A549 (cell line): ENCODE results near the gene UTS2R. TPM values are rescaled to one million over a fixed set of nuclear protein-coding genes. Genes with fewer than 3 reads are reported as not detected.

Experiments used
- ATAC-seq, 2 experiments: fragments of 200-7000 bp in 1 of 2; fragments of >200 bp in 1 of 2; cut with Nextera tagmentation in 1 of 2; cut with Tn5 transposase in 1 of 2; 3 replicates each; pipeline versions ENCODE4 v1.8.0 to v1.9.1; 2018 to 2020; ENCODE audit warnings: mild to moderate bottlenecking in 1 of 2, moderate library complexity in 1 of 2
- CTCF ChIA-PET: fragments of 300-600 bp; sonication (Branson Sonifier 250); formaldehyde crosslinking; extraction: SDS; loops from one replicate; lab custom pipeline; 2021; ENCODE audit warnings: antibody characterized with exemption, inconsistent platforms; lab: Yijun Ruan, JAX
- POLR2A ChIA-PET: fragments of 350-600 bp; formaldehyde crosslinking; extraction: SDS; loops from one replicate; lab custom pipeline; 2021; ENCODE audit warnings: antibody characterized with exemption, inconsistent platforms; lab: Yijun Ruan, JAX
- DNase-seq, 2 experiments: peaks; one replicate each; pipeline versions ENCODE4 v3.0.0 to v3.0.0-alpha.2; 2011 to 2016; ENCODE audit warnings: low read depth in 1 of 2, low spot score in 1 of 2
- FAIRE-seq: peaks from 2 replicates; lab custom pipeline; 2011; peaks lifted over from hg19 to GRCh38; lab: Jason Lieb, UNC
- H3K27ac ChIP-seq, 2 experiments: fragments of >200 bp; sonication (Bioruptor Twin); formaldehyde crosslinking; 3 replicates each; pipeline ENCODE4 v1.5.1; 2016 to 2017
- H3K4me1 ChIP-seq: fragments of >200 bp; sonication (Bioruptor Twin); formaldehyde crosslinking; 3 replicates; pipeline ENCODE4 v1.6.1; 2016
- H3K4me2 ChIP-seq: fragments of >200 bp; sonication (Bioruptor Twin); formaldehyde crosslinking; 3 replicates; pipeline ENCODE4 v1.6.1; 2016
- H3K4me3 ChIP-seq: fragments of >200 bp; sonication (Bioruptor Twin); formaldehyde crosslinking; 3 replicates; pipeline ENCODE4 v1.5.1; 2016
- H3K9me3 ChIP-seq: fragments of >200 bp; sonication (Bioruptor Twin); formaldehyde crosslinking; 3 replicates; pipeline ENCODE4 v1.6.1; 2016
- CBX2 ChIP-seq: fragments of 200-600 bp; sonication (generic); IDR thresholded peaks from 2 replicates; pipeline ENCODE4 v1.6.1; 2016; ENCODE audit warnings: low read depth, mild to moderate bottlenecking, borderline replicate concordance
- CEBPB ChIP-seq, 2 experiments: fragments of >200 bp in 1 of 2; sonication (Bioruptor Twin) in 1 of 2; formaldehyde crosslinking in 1 of 2; IDR thresholded peaks; 2 replicates each; pipeline ENCODE4 v1.6.1; 2012 to 2016
- EHMT2 ChIP-seq: fragments of 200-600 bp; sonication (generic); IDR thresholded peaks from 2 replicates; pipeline ENCODE4 v1.6.1; 2016; ENCODE audit warnings: antibody characterized with exemption, low read depth, mild to moderate bottlenecking, moderate library complexity
- ESRRA ChIP-seq: fragments of 150-350 bp; IDR thresholded peaks from 2 replicates; pipeline ENCODE4 v1.6.1; 2014; ENCODE audit warnings: mild to moderate bottlenecking, low read length, borderline replicate concordance
- FOSL2 ChIP-seq, 2 experiments: fragments of 450-650 bp in 1 of 2; fragments of >200 bp in 1 of 2; sonication (Bioruptor Twin) in 1 of 2; formaldehyde crosslinking; IDR thresholded peaks; 2 replicates each; pipeline versions ENCODE4 v1.5.0 to v1.6.1; 2016 to 2020; ENCODE audit warnings: mild to moderate bottlenecking in 1 of 2, moderate library complexity in 1 of 2
- FOXS1 ChIP-seq: fragments of 250-450 bp; sonication (Bioruptor Pico); IDR thresholded peaks from 2 replicates; pipeline ENCODE4 v1.5.0; 2020; ENCODE audit warnings: mild to moderate bottlenecking, moderate library complexity
- GATA3 ChIP-seq: IDR thresholded peaks from 2 replicates; pipeline ENCODE4 v1.6.1; 2012; ENCODE audit warnings: borderline replicate concordance
- HDAC2 ChIP-seq: fragments of 200-600 bp; sonication (generic); IDR thresholded peaks from 2 replicates; pipeline ENCODE4 v1.6.1; 2016
- HOXB13 ChIP-seq: fragments of 250-450 bp; sonication (Bioruptor Pico); IDR thresholded peaks from 2 replicates; pipeline ENCODE4 v1.5.0; 2020; ENCODE audit warnings: low read depth, mild to moderate bottlenecking, moderate library complexity
- KDM5A ChIP-seq: fragments of 200-600 bp; sonication (generic); IDR thresholded peaks from 2 replicates; pipeline ENCODE4 v1.6.1; 2016; ENCODE audit warnings: antibody characterized with exemption, mild to moderate bottlenecking
- NPAS2 ChIP-seq: fragments of 250-450 bp; sonication (Bioruptor Pico); IDR thresholded peaks from 2 replicates; pipeline ENCODE4 v1.8.0; 2022; ENCODE audit warnings: mild to moderate bottlenecking, moderate library complexity, borderline replicate concordance
- PHF8 ChIP-seq: fragments of 200-600 bp; sonication (generic); IDR thresholded peaks from 2 replicates; pipeline ENCODE4 v1.6.1; 2016; ENCODE audit warnings: low read depth, mild to moderate bottlenecking, antibody characterized with exemption, moderate library complexity, borderline replicate concordance
- RAD21 ChIP-seq, 2 experiments: fragments of >200 bp in 1 of 2; sonication (Bioruptor Twin) in 1 of 2; formaldehyde crosslinking in 1 of 2; IDR thresholded peaks in 1 of 2; conservative IDR thresholded peaks in 1 of 2; 2 replicates in 1 of 2; 3 replicates in 1 of 2; pipeline ENCODE4 v1.6.1; 2012 to 2018; ENCODE audit warnings: inconsistent platforms in 1 of 2
- RFX5 ChIP-seq: fragments of 450-650 bp; IDR thresholded peaks from 2 replicates; pipeline ENCODE4 v1.7.1; 2014; ENCODE audit warnings: antibody characterized with exemption, mild to moderate bottlenecking, moderate library complexity
- SREBF2 ChIP-seq: fragments of 450-650 bp; IDR thresholded peaks from 2 replicates; pipeline ENCODE4 v1.6.1; 2014; ENCODE audit warnings: mild to moderate bottlenecking, moderate library complexity
- WGBS: methylation state at CpG from one replicate; pipeline ENCODE4 v1.1.6; 2017; ENCODE audit errors: missing lambda C conversion rate; 5-methylcytosine and 5-hydroxymethylcytosine counted together
- polyA plus RNA-seq, 4 experiments: library from polyadenylated mRNA; depleted of rRNA in 3 of 4; stranded (reverse); fragments of >200 nt; fragmentation: RNase III in 1 of 4; extraction: RNeasy Plus Mini Kit Qiagen cat#74134 plus additional on column Dnase treatment in 1 of 4; gene quantifications; 2 replicates in 3 of 4; 3 replicates in 1 of 4; pipeline ENCODE4 v1.2.3, GENCODE V29; 2011 to 2017
- TF ChIP-seq, protein P1 (sequence below): fragments of >200 bp; sonication (Bioruptor Twin); formaldehyde crosslinking; IDR thresholded peaks from 2 replicates; pipeline ENCODE4 v1.6.1; 2016
- TF ChIP-seq, protein P2 (sequence below): fragments of >200 bp; sonication (Bioruptor Twin); formaldehyde crosslinking; IDR thresholded peaks from 3 replicates; pipeline ENCODE4 v1.5.1; 2016

UTS2R gene
- polyA plus RNA-seq, 2 of the 4 experiments (the other 2 are of a cell fraction), result not detected

DNA sequence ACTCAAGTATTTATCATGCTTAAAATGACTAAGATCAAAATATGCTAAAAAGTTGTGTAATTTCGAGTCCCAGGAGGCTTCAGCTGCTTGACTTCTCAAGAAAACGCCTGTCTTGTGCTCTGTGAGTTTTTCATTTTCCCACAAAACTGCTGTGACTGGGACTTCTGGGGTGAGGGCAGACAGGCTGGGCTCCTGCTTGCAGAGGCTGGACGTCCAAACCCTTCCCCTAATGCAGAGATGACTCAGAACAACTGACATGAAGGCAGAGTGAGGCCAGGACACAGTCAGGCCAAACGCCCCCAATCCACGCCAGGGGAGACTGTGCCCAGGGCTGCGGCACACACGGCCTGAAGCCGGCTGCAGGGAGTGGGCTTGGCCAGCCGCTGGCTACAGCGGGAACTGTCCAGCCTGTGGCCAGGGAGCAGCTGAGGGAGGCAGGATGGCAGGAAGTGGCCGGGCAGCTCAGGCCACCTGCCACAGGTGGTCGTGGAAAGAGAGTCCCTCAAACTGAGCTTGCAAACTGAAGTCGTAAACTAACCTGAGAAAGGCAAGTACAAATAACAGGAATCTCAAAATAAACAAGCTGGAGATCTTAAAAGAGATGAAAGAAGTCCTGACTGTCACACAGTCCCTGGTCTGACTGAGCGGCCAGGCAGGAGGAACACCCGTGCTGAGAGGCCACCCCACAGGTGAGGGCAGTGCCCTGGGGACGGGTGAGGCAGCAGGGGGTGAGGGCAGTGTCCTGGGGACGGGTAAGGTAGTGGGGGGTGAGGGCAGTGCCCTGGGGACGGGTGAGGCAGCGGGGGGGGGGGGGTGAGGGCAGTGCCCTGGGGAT is 25.3 kb downstream of the UTS2R start:
- 64% methylated on average over 14 of the region's 19 CpGs for WGBS
- CTCF ChIA-PET, result interaction anchor here (0.9 to 1.5 kb wide), 3 partner anchors 18 to 46 kb away, joined by 3 to 5 read pairs (median 3); no protein-coding TSS in a partner anchor
- no peak for FAIRE-seq
- peaks cover 15% of the 10 kb centered on the region for H3K4me1 ChIP-seq
- peak; percentile 51 to 53 for ATAC-seq
- no peaks in the 10 kb centered on the region for H3K9me3 ChIP-seq
- no peak overlapping the region for H3K4me3 ChIP-seq
- H3K4me2 ChIP-seq, result no peak overlapping the region
- TF ChIP-seq GATA3 (no peak), FOSL2 (IDR thresholded peaks at IDR 0.05) (no peak), FOSL2 (CRISPR knock-in tag; IDR thresholded peaks at IDR 0.05) (0 out of 2 replicates have a peak, but pooled peaks have one; percentile 3)
- POLR2A ChIA-PET, result no interaction called here
- no peak overlapping the region for H3K27ac ChIP-seq
- no peak for DNase-seq

DNA sequence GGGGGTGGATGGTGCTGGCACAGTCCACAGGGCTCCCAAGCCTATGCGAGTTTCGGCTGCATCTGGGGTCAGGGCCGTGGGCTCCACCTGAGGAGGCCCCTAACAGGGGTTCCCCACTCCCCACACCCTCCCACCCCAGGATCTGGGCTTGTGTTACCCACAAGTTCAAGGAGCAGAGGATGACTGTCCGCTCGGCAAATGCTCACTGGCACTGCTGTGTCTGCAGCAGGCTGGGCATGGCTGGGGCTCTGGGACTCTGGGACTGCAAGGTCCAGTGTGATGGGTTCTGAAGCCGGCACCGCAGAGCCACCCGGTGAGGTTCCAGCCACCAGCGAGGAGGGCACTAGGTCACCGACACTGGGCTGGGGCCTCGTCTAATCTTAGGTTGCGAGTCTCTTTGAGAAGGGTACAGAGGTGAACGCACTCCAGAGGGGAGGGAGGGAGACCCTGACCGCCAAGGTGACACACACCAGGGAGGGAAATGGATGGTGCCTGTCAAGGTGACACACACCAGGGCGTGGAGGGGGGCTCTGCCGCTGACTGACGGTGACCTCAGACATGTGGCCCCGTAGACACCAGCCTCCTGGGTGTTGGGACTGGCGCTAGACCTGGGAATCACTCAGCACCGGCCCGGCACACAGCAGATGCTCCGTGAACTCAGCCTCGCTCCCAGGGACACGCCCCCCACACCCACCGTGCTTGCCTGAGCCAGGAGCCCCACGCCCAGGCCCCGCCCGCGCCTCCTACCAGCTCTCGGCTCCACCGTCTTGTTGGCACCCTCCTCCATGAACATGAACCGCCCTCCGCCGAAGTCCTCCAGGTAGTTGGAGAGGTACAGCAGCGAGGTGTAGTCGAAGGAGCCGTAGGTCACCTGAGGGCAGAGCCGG is 26.1 kb downstream of the UTS2R start:
- TF ChIP-seq SREBF2, result no peak
- TF ChIP-seq FOXS1 (CRISPR knock-in tag), result no peak
- no peak for TF ChIP-seq KDM5A
- TF ChIP-seq NPAS2 (CRISPR knock-in tag), result no peak
- TF ChIP-seq, protein P1, sequence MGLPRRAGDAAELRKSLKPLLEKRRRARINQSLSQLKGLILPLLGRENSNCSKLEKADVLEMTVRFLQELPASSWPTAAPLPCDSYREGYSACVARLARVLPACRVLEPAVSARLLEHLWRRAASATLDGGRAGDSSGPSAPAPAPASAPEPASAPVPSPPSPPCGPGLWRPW, result no peak
- TF ChIP-seq PHF8, result no peak

DNA sequence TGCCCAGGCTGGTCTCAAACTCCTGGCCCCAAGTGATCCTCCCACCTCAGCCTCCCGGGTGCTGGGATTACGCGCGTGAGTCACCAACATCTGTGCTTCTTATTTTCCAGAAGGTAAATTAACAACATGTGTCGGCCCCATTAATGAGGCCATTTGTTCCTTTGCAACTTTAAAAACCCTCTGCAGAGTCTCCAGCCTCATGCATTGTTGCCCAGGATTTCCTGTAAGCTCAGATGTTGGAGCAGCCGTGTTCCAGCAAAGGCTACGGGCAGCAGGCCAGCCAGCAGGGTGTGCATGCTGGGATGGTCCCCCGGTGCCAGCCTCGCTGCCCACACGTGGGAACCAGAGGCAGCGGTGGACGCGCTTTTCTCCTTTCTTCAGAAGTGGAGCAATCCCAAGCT is 27.5 kb downstream of the UTS2R start:
- TF ChIP-seq CBX2 (no peak), ESRRA (no peak), KDM5A (no peak), HDAC2 (no peak), FOXS1 (CRISPR knock-in tag) (no peak), EHMT2 (no peak), HOXB13 (CRISPR knock-in tag) (no peak), CEBPB (IDR thresholded peaks at IDR 0.05) (no peak), RFX5 (no peak), RAD21 (conservative IDR thresholded peaks at IDR 0.05 in 1 of 2, IDR thresholded peaks at IDR 0.05 in 1 of 2) (no peak)
- TF ChIP-seq, protein P2, sequence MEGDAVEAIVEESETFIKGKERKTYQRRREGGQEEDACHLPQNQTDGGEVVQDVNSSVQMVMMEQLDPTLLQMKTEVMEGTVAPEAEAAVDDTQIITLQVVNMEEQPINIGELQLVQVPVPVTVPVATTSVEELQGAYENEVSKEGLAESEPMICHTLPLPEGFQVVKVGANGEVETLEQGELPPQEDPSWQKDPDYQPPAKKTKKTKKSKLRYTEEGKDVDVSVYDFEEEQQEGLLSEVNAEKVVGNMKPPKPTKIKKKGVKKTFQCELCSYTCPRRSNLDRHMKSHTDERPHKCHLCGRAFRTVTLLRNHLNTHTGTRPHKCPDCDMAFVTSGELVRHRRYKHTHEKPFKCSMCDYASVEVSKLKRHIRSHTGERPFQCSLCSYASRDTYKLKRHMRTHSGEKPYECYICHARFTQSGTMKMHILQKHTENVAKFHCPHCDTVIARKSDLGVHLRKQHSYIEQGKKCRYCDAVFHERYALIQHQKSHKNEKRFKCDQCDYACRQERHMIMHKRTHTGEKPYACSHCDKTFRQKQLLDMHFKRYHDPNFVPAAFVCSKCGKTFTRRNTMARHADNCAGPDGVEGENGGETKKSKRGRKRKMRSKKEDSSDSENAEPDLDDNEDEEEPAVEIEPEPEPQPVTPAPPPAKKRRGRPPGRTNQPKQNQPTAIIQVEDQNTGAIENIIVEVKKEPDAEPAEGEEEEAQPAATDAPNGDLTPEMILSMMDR, result no peak
- WGBS, result 86% methylated on average over 13 of the region's 13 CpGs
- FAIRE-seq (no peak), ATAC-seq (no peak), DNase-seq (no peak)
- Histone ChIP-seq H3K27ac (no peak overlapping the region), H3K4me1 (peaks cover 15% of the 10 kb centered on the region), H3K4me3 (no peak overlapping the region), H3K9me3 (no peaks in the 10 kb centered on the region), H3K4me2 (no peak overlapping the region)
- ChIA-PET CTCF (interaction anchor here (1.0 to 3.8 kb wide), 8 partner anchors 11 to 163 kb away, joined by 3 to 19 read pairs (median 4); no protein-coding TSS in a partner anchor), POLR2A (no interaction called here)

More for the DNA sequence above, 26.1 kb downstream of the UTS2R start:
- WGBS, result 86% methylated on average over 28 of the region's 38 CpGs
- ChIA-PET POLR2A (no interaction called here), CTCF (interaction anchor here (0.7 to 3.8 kb wide), 6 partner anchors 17 to 97 kb away, joined by 3 to 19 read pairs (median 3); no protein-coding TSS in a partner anchor)
- H3K9me3 ChIP-seq, result no peaks in the 10 kb centered on the region
- H3K27ac ChIP-seq, result no peak overlapping the region
- ATAC-seq (peak; percentile 15 to 22; a peak in 4 of 6 replicates), FAIRE-seq (no peak), DNase-seq (no peak)
- H3K4me2 ChIP-seq, result no peak overlapping the region
- H3K4me1 ChIP-seq, result peaks cover 15% of the 10 kb centered on the region
- H3K4me3 ChIP-seq, result no peak overlapping the region
